SK-N-SH (cell line): ENCODE data around the gene CPPED1. TPM values are rescaled to one million over a fixed set of nuclear protein-coding genes. Genes with fewer than 3 reads are reported as not detected.

ENCODE experiments used
- CTCF ChIA-PET: fragments of 300-600, 350-600 bp; formaldehyde crosslinking; extraction: SDS; loops from one replicate; lab custom pipeline; 2021; lab: Yijun Ruan, JAX
- POLR2A ChIA-PET: fragments of 350-600 bp; sonication (Branson Sonifier 250); formaldehyde crosslinking; extraction: SDS; loops from one replicate; lab custom pipeline; 2020; ENCODE audit warnings: antibody characterized with exemption, inconsistent platforms; lab: Yijun Ruan, JAX
- DNase-seq: peaks from one replicate; pipeline ENCODE4 v3.0.0; 2012
- H2AFZ ChIP-seq: fragments of 200-600 bp; sonication (generic); 2 replicates; pipeline ENCODE4 v1.8.1; 2016; ENCODE audit warnings: antibody characterized with exemption, mild to moderate bottlenecking, low read depth
- H3F3A ChIP-seq: fragments of 200-600 bp; sonication (generic); replicated peaks from 2 replicates; pipeline ENCODE3; 2016; ENCODE audit warnings: antibody characterized with exemption, mild to moderate bottlenecking; ENCODE audit not compliant: insufficient read depth
- H3K27ac ChIP-seq, 2 experiments: fragments of 200-500 bp in 1 of 2; fragments of 200-600 bp in 1 of 2; sonication (Bioruptor generic) in 1 of 2; sonication (generic), shearing (Covaris generic) in 1 of 2; 2 replicates each; pipeline versions ENCODE4 v1.5.1 to v1.6.1; 2014 to 2016; ENCODE audit warnings: low read depth in 2 of 2, inconsistent platforms in 1 of 2, low read length in 1 of 2, mild to moderate bottlenecking in 1 of 2, mixed read lengths in 1 of 2
- H3K27me3 ChIP-seq: fragments of 200-600 bp; sonication (generic), shearing (Covaris generic); 2 replicates; pipeline ENCODE4 v1.6.1; 2016; ENCODE audit warnings: mixed run types; ENCODE audit not compliant: insufficient read depth
- H3K36me3 ChIP-seq, 2 experiments: fragments of 200-500 bp in 1 of 2; fragments of 200-600 bp in 1 of 2; sonication (Bioruptor generic) in 1 of 2; sonication (generic) in 1 of 2; replicated peaks in 1 of 2; 2 replicates each; pipeline versions ENCODE3 to v1.5.1; 2014 to 2016; ENCODE audit warnings: low read length in 1 of 2, mild to moderate bottlenecking in 1 of 2; ENCODE audit not compliant: insufficient read depth in 2 of 2, control insufficient read depth in 1 of 2
- H3K4me1 ChIP-seq, 2 experiments: fragments of 200-500 bp in 1 of 2; fragments of 200-600 bp in 1 of 2; sonication (Bioruptor generic) in 1 of 2; sonication (generic), shearing (Covaris generic) in 1 of 2; 2 replicates each; pipeline versions ENCODE4 v1.5.1 to v1.6.1; 2014 to 2016; ENCODE audit warnings: low read depth in 1 of 2, low read length in 1 of 2, mixed run types in 1 of 2; ENCODE audit not compliant: insufficient read depth in 2 of 2, control insufficient read depth in 1 of 2
- H3K4me2 ChIP-seq: fragments of 200-600 bp; sonication (generic), shearing (Covaris generic); 2 replicates; pipeline ENCODE4 v1.6.1; 2017; ENCODE audit warnings: mixed run types
- H3K4me3 ChIP-seq, 2 experiments: fragments of 200-500 bp in 1 of 2; fragments of 200-600 bp in 1 of 2; sonication (Bioruptor generic) in 1 of 2; sonication (generic), shearing (Covaris generic) in 1 of 2; 2 replicates each; pipeline versions ENCODE4 v1.5.1 to v1.8.1; 2014 to 2016; ENCODE audit warnings: low read depth in 2 of 2, inconsistent platforms in 1 of 2, low read length in 1 of 2, mild to moderate bottlenecking in 1 of 2, mixed read lengths in 1 of 2, moderate library complexity in 1 of 2
- H3K79me2 ChIP-seq: fragments of 200-600 bp; sonication (generic); 2 replicates; pipeline ENCODE4 v1.8.1; 2017; ENCODE audit warnings: mild to moderate bottlenecking; ENCODE audit not compliant: insufficient read depth
- H3K9ac ChIP-seq: fragments of 200-600 bp; sonication (generic); 2 replicates; pipeline ENCODE4 v1.6.1; 2017; ENCODE audit warnings: mixed run types
- H3K9me2 ChIP-seq: fragments of 200-600 bp; sonication (generic); 2 replicates; pipeline ENCODE4 v1.6.1; 2017; ENCODE audit warnings: mixed run types
- H3K9me3 ChIP-seq: fragments of 200-600 bp; sonication (generic); 2 replicates; pipeline ENCODE4 v1.6.1; 2017; ENCODE audit warnings: mixed run types, mild to moderate bottlenecking, moderate library complexity
- H4K20me1 ChIP-seq: fragments of 200-600 bp; sonication (generic); 2 replicates; pipeline ENCODE4 v1.6.1; 2017; ENCODE audit warnings: mild to moderate bottlenecking, mixed run types; ENCODE audit not compliant: insufficient read depth
- CHD2 ChIP-seq: fragments of 150-350 bp; IDR thresholded peaks from 2 replicates; pipeline ENCODE4 v1.6.1; 2018; ENCODE audit warnings: low read length; ENCODE audit not compliant: partially characterized antibody
- CTCF ChIP-seq: fragments of 200-600 bp; sonication (generic); IDR thresholded peaks from 2 replicates; pipeline ENCODE4 v1.6.1; 2017; ENCODE audit warnings: antibody characterized with exemption, mild to moderate bottlenecking, moderate library complexity
- ELF1 ChIP-seq: IDR thresholded peaks from 2 replicates; pipeline ENCODE4 v1.4.0; 2012
- EP300 ChIP-seq, 2 experiments: IDR thresholded peaks; 2 replicates each; pipeline versions ENCODE4 v1.4.0 to v1.6.1; 2012; ENCODE audit warnings: borderline replicate concordance in 1 of 2, low read depth in 1 of 2, low read length in 1 of 2
- EZH2phosphoT487 ChIP-seq: fragments of 200-600 bp; sonication (generic); IDR thresholded peaks from 2 replicates; pipeline ENCODE4 v1.6.1; 2017; ENCODE audit warnings: low read depth, mixed run types, mild to moderate bottlenecking, antibody characterized with exemption, moderate library complexity, borderline replicate concordance
- FOSL2 ChIP-seq: IDR thresholded peaks from 2 replicates; pipeline ENCODE4 v1.4.0; 2012; ENCODE audit warnings: low read depth, mild to moderate bottlenecking, moderate library complexity, borderline replicate concordance
- FOXJ3 ChIP-seq: sonication (generic); formaldehyde crosslinking; IDR thresholded peaks from 2 replicates; pipeline ENCODE4 v1.5.1; 2020; ENCODE audit warnings: mild to moderate bottlenecking, missing genetic modification reagents
- GABPA ChIP-seq: IDR thresholded peaks from 2 replicates; pipeline ENCODE4 v1.4.0; 2012; ENCODE audit warnings: low read depth, mild to moderate bottlenecking
- MEF2A ChIP-seq: IDR thresholded peaks from 2 replicates; pipeline ENCODE4 v1.4.0; 2012; ENCODE audit warnings: low read depth, borderline replicate concordance
- MXI1 ChIP-seq: IDR thresholded peaks from 2 replicates; pipeline ENCODE4 v1.6.1; 2012; ENCODE audit warnings: mild to moderate bottlenecking, low read depth, low read length, improper control_type of control experiment
- NFIC ChIP-seq: IDR thresholded peaks from 2 replicates; pipeline ENCODE4 v1.4.0; 2012; ENCODE audit warnings: borderline replicate concordance
- NRF1 ChIP-seq: IDR thresholded peaks from 2 replicates; pipeline ENCODE4 v1.6.1; 2012; ENCODE audit warnings: low read depth, mild to moderate bottlenecking, low read length
- RFX5 ChIP-seq: IDR thresholded peaks from 2 replicates; pipeline ENCODE4 v1.6.1; 2012; ENCODE audit warnings: mild to moderate bottlenecking, improper control_type of control experiment, low read length
- SMC3 ChIP-seq: IDR thresholded peaks from 2 replicates; pipeline ENCODE4 v1.6.1; 2012; ENCODE audit warnings: low read depth, low read length, improper control_type of control experiment
- TAF1 ChIP-seq: IDR thresholded peaks from 2 replicates; pipeline ENCODE4 v1.6.1; 2012; ENCODE audit warnings: low read depth, mild to moderate bottlenecking, low read length, moderate library complexity, borderline replicate concordance
- TCF12 ChIP-seq: IDR thresholded peaks from 2 replicates; pipeline ENCODE4 v1.4.0; 2012
- TEAD4 ChIP-seq: IDR thresholded peaks from 2 replicates; pipeline ENCODE4 v1.4.0; 2012; ENCODE audit warnings: mild to moderate bottlenecking, borderline replicate concordance; ENCODE audit not compliant: insufficient read depth
- YY1 ChIP-seq: IDR thresholded peaks from 2 replicates; pipeline ENCODE4 v1.4.0; 2012; ENCODE audit warnings: low read depth, mild to moderate bottlenecking
- WGBS: methylation state at CpG from one replicate; pipeline ENCODE4 v1.1.6; 2017; ENCODE audit warnings: low lambda C conversion rate; 5-methylcytosine and 5-hydroxymethylcytosine counted together
- polyA plus RNA-seq, 3 experiments: library from polyadenylated mRNA; depleted of rRNA; stranded (reverse); fragments of >200 nt; gene quantifications; 2 replicates each; pipeline ENCODE4 v1.2.3, GENCODE V29; 2012
- TF ChIP-seq, protein P1 (sequence below): IDR thresholded peaks from 2 replicates; pipeline ENCODE4 v1.4.0; 2012; ENCODE audit warnings: low read depth, borderline replicate concordance

Gene CPPED1
- polyA plus RNA-seq, 1 of the 3 experiments (the other 2 are of a cell fraction), result 11.9 TPM

DNA sequence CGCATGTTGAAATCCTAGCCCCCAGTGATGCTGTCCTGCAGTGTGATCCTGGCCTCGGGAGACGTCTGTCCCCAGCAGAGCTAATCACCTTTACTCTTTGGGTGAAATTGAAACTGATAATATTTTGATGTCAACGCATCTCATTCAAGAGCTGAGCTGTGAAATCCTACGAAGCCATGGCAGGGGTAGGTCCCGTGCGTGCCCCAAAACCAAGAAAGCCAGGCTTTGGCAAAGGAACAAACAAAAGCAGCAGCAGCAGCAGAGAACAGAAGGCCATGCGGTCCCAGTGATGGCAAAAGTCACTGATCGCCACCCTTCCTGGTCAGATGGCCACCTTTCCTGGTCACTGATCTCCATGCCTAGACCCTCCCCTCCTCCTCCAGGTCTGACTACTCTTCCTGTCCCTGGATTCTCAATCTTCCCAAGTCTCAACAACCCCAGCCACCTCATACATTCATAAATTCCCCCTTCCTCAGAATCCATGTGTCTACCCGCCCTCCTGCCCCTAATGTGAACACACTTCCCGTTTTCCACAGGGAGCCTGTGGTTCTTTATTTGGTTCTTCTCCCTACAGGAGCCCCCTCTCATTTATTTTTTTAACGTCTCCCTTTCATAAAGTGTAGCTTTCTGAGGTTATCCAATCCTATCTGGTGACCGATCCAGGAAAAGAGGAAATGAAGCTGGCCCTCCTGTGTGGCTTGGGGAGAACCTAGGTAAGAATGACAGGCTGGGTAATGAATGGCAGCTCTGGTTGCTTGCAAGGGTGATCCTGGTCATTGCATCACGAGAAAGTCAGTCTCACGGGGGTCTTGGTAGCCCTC, 50.3 kb downstream of the CPPED1 start:
- peaks cover 3% of the 10 kb centered on the region; the same call in 1 of the 2 replicates for H3K79me2 ChIP-seq
- ChIA-PET POLR2A (no interaction called here), CTCF (interaction anchor here (1.4 kb wide), 1 partner anchor 107 kb away, joined by 3 read pairs; no protein-coding TSS in a partner anchor)
- DNase-seq, result no peak
- no peak overlapping the region for H3K4me2 ChIP-seq
- no peak overlapping the region for H3K9ac ChIP-seq
- peaks cover 12% of the 10 kb centered on the region for H3F3A ChIP-seq
- no peaks in the 10 kb centered on the region for H4K20me1 ChIP-seq
- H3K4me1 ChIP-seq, result peaks cover 0 to 26% of the 10 kb centered on the region in 2 experiments; a peak in 2 of 4 replicates
- TF ChIP-seq GABPA (no peak), SMC3 (no peak), MXI1 (no peak), EP300 (IDR thresholded peaks at IDR 0.05; ENCODE audit: borderline replicate concordance in 1 of 2, low read depth in 1 of 2, low read length in 1 of 2) (no peak), NFIC (no peak), CTCF (no peak), EZH2phosphoT487 (no peak), NRF1 (no peak), MEF2A (no peak), YY1 (no peak), TAF1 (no peak), FOSL2 (no peak), RFX5 (no peak), FOXJ3 (CRISPR knock-in tag) (no peak), ELF1 (no peak), TCF12 (no peak), TEAD4 (no peak), CHD2 (no peak)
- TF ChIP-seq, protein P1, sequence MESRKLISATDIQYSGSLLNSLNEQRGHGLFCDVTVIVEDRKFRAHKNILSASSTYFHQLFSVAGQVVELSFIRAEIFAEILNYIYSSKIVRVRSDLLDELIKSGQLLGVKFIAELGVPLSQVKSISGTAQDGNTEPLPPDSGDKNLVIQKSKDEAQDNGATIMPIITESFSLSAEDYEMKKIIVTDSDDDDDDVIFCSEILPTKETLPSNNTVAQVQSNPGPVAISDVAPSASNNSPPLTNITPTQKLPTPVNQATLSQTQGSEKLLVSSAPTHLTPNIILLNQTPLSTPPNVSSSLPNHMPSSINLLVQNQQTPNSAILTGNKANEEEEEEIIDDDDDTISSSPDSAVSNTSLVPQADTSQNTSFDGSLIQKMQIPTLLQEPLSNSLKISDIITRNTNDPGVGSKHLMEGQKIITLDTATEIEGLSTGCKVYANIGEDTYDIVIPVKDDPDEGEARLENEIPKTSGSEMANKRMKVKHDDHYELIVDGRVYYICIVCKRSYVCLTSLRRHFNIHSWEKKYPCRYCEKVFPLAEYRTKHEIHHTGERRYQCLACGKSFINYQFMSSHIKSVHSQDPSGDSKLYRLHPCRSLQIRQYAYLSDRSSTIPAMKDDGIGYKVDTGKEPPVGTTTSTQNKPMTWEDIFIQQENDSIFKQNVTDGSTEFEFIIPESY, result no peak
- H2AFZ ChIP-seq, result no peak overlapping the region
- H3K36me3 ChIP-seq, result peaks cover 0 to 5% of the 10 kb centered on the region in 2 experiments
- H3K9me2 ChIP-seq, result no peaks in the 10 kb centered on the region
- no peaks in the 10 kb centered on the region for H3K9me3 ChIP-seq
- H3K4me3 ChIP-seq, result no peak overlapping the region
- H3K27ac ChIP-seq, result no peak overlapping the region
- H3K27me3 ChIP-seq, result no peaks in the 10 kb centered on the region
- 92% methylated on average over 15 of the region's 15 CpGs for WGBS
